ENCODE results near the gene RPL14.

DNA sequence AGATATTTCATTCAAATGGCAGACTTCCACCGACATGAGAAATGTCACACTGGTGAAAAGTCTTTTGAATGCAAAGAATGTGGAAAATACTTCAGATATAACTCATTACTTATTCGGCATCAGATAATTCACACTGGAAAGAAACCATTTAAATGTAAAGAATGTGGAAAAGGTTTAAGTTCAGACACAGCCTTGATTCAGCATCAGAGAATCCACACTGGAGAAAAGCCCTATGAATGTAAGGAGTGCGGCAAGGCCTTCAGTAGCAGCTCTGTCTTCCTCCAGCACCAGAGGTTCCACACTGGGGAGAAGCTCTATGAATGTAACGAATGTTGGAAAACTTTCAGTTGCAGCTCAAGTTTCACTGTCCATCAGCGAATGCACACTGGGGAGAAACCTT lies 59.1 kb downstream of the RPL14 start:
- TF ChIP-seq, protein P1, sequence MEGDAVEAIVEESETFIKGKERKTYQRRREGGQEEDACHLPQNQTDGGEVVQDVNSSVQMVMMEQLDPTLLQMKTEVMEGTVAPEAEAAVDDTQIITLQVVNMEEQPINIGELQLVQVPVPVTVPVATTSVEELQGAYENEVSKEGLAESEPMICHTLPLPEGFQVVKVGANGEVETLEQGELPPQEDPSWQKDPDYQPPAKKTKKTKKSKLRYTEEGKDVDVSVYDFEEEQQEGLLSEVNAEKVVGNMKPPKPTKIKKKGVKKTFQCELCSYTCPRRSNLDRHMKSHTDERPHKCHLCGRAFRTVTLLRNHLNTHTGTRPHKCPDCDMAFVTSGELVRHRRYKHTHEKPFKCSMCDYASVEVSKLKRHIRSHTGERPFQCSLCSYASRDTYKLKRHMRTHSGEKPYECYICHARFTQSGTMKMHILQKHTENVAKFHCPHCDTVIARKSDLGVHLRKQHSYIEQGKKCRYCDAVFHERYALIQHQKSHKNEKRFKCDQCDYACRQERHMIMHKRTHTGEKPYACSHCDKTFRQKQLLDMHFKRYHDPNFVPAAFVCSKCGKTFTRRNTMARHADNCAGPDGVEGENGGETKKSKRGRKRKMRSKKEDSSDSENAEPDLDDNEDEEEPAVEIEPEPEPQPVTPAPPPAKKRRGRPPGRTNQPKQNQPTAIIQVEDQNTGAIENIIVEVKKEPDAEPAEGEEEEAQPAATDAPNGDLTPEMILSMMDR (IDR thresholded peaks at IDR 0.05; ENCODE audit: low read length) = no peak
- no peak for TF ChIP-seq EZH2 (IDR thresholded peaks at IDR 0.05; ENCODE audit: borderline replicate concordance, low read length)

All from OCI-LY1 (cell line).